Measurements from ENCODE around the gene SLC22A17.

Gene SLC22A17

GRCh38 chr14:23361763-23362162, 9.1 kb upstream of the SLC22A17 start:
- no peak for DNase-seq (ENCODE audit: low read depth)

- DNase-seq (ENCODE audit: low read depth): no peak
Observed at GRCh38 chr14:23361320-23361719, 8.6 kb upstream of the SLC22A17 start.

GRCh38 chr14:23360496-23360895, 7.8 kb upstream of the SLC22A17 start:
- no peak for DNase-seq (ENCODE audit: low read depth)

- DNase-seq (ENCODE audit: low read depth): no peak
Observed at GRCh38 chr14:23359722-23360447, 7.2 kb upstream of the SLC22A17 start.

DNA sequence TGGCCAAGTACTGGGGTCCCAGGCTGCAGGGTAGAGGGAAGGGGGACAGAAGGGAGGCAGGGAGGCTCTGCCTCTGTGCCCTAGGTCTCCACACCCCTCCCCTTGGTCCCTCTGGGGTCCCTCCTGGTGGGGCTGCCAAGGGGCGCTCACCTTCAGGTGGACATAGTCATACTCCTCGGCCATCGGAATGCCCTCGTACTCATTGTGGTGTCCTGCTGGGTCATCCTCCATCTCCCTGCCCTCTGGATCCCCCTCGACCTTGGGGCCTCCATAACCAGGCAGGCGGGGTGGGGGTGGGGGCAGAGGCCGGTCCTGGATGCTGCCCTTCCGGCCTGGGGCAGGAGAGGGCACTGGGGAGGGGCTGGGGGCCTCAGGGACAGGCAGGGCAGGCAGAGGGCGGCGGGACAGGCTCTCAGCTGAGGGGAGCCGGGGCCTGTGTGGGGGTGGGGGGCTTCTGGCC, 6.5 kb upstream of the SLC22A17 start:
- DNase-seq (ENCODE audit: low read depth): no peak

GRCh38 chr14:23358553-23359166, 6.0 kb upstream of the SLC22A17 start:
- DNase-seq (ENCODE audit: low read depth): no peak

DNA sequence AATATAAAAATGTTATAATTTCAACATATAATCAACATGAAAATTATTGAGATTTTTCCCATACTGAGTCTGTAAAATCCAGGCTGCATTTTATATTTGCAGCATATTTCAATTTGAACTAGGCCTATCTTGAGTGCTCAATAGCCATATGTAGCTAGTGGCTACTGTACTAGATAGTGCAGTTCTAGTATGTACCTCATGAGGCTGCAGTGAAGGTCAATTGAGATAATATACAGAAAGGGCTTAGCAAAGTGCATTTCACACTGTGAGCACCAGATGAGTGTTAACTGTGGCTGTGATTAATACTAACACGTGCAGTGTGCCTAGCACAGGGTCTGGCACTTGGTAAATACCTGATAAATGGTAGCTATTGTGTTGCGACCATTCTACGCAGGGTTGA, 5.4 kb upstream of the SLC22A17 start:
- no peak for DNase-seq (ENCODE audit: low read depth)

- no peak for DNase-seq (ENCODE audit: low read depth)
Observed at GRCh38 chr14:23357261-23357660, 4.6 kb upstream of the SLC22A17 start.

- DNase-seq (ENCODE audit: low read depth): no peak
Observed at GRCh38 chr14:23356662-23357061, 4.0 kb upstream of the SLC22A17 start.

DNA sequence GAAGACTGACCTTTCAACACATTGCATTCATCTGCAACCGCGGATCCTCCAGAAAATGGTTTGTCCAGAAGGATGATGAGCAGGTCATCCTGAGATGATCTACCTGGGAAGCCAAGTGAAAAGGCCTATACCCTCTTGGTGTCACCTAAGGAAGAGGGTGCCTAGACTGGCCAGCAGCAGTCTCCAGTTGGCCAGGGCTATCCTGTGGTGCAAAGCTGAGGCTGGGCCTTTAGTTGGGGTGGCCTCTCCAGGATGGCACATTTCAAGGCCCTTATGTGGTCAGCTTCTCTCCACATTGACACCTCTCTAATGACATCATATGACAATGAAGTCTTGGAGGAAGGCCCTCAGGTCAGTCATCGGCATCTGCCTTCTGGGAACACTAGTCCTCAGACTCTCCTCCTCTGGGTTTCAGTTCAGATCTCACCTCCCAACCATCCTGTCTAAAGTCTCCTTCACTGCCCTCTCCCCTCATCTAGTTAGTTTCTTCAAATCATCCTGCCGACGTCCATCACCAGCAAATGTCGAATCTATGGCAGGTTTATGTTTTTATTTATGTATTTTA, 3.3 kb upstream of the SLC22A17 start:
- DNase-seq (ENCODE audit: low read depth): no peak

- DNase-seq (ENCODE audit: low read depth): no peak
Observed at GRCh38 chr14:23354990-23355389, 2.3 kb upstream of the SLC22A17 start.

DNA sequence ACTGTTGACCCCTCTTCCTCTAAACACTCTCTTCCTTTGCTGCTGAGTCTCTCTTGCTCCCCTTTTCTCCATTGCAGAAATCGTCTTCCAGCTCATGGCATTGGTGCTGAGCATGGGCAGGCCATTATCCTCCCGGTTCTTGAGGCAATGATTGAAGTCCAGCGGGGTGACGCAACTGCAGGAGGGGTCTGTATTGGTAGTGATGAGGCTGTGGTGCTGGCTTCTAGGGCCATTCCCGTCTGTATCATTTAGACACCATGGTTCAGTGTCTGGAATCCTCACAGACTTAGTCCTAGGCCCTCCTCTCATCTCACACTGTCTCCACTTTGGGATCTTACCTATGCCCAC, 720 bp upstream of the SLC22A17 start:
- DNase-seq (ENCODE audit: low read depth): no peak

DNA sequence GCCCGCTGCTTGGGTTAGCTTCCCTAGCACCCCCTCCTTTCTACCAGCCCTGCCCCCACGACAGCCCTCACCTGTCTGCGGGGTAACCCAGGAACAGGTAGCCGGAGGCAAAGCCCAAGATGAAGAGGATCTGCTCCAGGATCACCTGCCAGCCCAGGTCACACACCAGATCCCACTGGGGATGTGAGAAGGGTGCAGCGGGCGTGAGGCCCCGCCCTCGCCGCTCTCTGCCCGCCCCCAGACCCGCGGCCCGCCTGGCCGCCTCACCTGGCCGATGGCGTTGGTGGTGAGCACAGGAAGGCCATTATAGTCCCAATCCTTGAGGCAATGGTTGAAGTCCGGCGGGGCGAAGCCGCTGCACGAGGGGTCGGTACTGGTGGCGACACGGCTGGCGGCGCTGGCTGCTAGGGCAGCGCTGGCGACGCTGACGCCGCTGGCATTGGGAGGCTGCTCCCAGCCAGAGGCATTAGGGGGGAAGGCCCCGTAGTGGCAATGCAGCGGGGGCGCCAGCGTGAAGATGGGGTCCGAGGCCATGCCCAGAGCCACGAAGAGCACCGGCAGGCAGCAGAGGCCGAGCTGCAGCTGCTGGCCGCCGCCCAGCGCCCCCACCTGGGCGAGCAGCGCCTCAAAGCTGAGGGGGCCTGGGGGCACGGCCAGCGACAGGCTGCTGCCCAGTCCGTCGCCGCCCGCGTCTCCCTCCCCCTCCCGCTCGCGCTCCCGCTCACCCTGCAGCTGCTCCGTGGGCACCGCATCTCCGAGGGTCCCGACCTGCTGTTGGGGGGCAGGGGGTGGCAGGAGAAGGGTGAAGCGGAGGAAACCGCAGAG, 794 bp downstream of the SLC22A17 start:
- DNase-seq (ENCODE audit: low read depth): no peak

GRCh38 chr14:23349156-23349845, 3.4 kb downstream of the SLC22A17 start:
- DNase-seq (ENCODE audit: low read depth): no peak

GRCh38 chr14:23348297-23348655, 4.4 kb downstream of the SLC22A17 start:
- no peak for DNase-seq (ENCODE audit: low read depth)

DNA sequence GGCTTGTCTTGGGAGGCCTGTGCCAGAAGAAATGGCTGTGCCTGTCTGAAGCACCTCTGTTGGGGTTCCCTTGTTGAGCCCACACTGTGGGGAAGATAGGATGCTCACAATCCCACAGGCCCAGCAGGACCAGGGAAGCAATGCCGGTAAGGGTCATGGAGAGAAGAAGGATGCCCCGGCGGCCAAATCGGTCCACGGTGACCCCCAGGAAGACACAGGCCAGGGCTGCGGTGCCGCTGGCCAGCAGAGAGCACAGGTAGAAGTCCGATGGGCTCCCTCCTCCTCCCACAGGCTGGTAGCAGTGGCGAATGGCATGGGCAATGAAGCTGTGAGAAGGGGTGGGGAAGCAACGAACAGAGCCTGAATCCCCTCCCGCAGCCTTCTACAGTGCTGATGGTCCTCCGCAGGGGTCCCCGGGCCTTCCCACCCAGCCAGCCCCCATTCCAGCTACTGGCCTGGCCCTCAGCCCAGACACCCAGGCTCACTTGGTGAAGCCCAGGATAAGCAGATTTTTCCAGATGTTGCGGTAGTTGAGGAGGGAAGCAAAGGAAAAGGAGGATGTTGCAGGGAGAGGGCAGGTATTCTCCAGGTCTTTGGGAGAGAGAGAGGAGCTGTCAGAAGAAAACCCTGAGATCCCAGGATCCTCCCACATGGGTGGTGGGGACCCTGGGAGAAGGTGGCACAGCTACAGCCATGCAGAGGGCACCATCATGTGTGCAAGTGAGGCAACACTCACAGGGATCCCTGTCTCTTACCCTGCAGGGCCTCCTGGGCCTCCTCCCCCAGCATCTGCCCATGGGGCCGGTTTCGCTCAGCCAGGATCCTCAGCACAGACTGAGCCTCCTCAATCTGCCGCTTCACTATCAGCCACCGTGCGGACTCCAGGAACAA, 5.0 kb downstream of the SLC22A17 start:
- DNase-seq (ENCODE audit: low read depth): no peak

GRCh38 chr14:23346693-23347405, 5.8 kb downstream of the SLC22A17 start:
- no peak for DNase-seq (ENCODE audit: low read depth)

DNA sequence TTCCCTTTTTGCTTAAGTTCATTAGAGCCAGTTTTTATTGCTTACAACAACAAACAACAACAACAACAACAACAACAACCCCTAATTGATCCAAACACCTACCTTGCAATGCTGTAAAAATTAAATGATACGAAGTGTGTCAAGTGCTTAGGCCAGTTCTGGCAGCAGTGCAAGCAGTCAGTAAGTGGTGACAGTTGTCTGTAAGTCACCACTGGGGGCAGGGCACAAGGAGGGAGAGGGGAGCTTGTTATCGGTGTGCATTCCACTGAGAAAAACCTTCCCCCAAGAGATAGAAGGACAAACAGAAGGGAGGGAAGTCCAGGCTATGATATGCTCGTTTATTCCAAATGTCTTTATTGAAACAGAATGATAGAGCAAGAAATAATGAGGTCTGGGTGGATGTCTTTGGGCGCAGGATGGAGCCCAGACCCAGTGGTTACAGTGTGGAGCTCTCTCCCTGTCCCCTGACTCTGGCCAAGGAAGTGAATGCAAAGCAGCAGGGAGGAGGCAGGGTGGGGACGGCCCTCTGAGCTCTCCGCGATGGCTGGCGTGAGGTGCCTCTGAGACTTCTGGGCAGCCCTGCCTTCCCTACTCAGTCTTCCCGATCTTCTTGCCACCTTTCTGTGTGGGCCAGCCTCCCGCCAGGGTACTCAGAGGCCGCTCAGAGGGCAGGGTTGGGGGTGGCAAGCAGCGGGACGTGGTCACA, 6.5 kb downstream of the SLC22A17 start:
- no peak for DNase-seq (ENCODE audit: low read depth)

GRCh38 chr14:23344481-23344880, 8.2 kb downstream of the SLC22A17 start:
- no peak for DNase-seq (ENCODE audit: low read depth)
